IMR-90 (cell line): ENCODE measurements around the gene EIF4G3. TPM values are rescaled to one million over a fixed set of nuclear protein-coding genes. Genes with fewer than 3 reads are reported as not detected.

Experiments
- ATAC-seq: fragments of 200-7000 bp; cut with Tn5 transposase; 2 replicates; pipeline ENCODE4 v1.9.1; 2020; ENCODE audit warnings: low read depth, mild to moderate bottlenecking, moderate library complexity
- BruUV-seq: library from RNA; stranded (reverse); fragments of 400-500 nt; replicated peaks from 2 replicates; lab custom pipeline; 2021; lab: Mats Ljungman, UMichigan
- CTCF ChIA-PET: fragments of 300-600 bp; formaldehyde crosslinking; extraction: SDS; loops from one replicate; lab custom pipeline; 2021; ENCODE audit warnings: antibody characterized with exemption; lab: Yijun Ruan, JAX
- POLR2A ChIA-PET: fragments of 300-600 bp; sonication (Branson Sonifier 250); formaldehyde crosslinking; loops from one replicate; lab custom pipeline; 2022; ENCODE audit warnings: antibody characterized with exemption; ENCODE audit not compliant: unreplicated experiment; lab: Charles Lee
- DNase-seq: peaks from one replicate; pipeline ENCODE4 v3.0.0; 2013
- H2AFZ ChIP-seq: replicated peaks from 2 replicates; pipeline ENCODE3; 2013; ENCODE audit warnings: low read length, mild to moderate bottlenecking; ENCODE audit not compliant: poor library complexity
- H2AK5ac ChIP-seq: 2 replicates; pipeline ENCODE4 v1.6.1; 2013; ENCODE audit warnings: low read depth, low read length, inconsistent platforms
- H2AK9ac ChIP-seq: replicated peaks from 2 replicates; pipeline ENCODE3; 2013; ENCODE audit warnings: mild to moderate bottlenecking, low read depth, low read length, moderate library complexity; ENCODE audit not compliant: poor library complexity
- H2BK120ac ChIP-seq: 2 replicates; pipeline ENCODE4 v1.6.1; 2013; ENCODE audit warnings: low read depth, low read length, inconsistent platforms
- H2BK15ac ChIP-seq: 3 replicates; pipeline ENCODE4 v1.6.1; 2013; ENCODE audit warnings: low read depth, low read length, inconsistent platforms
- H2BK20ac ChIP-seq: 2 replicates; pipeline ENCODE4 v1.6.1; 2013; ENCODE audit warnings: low read depth, mild to moderate bottlenecking, inconsistent platforms, low read length, moderate library complexity
- H2BK5ac ChIP-seq: 2 replicates; pipeline ENCODE4 v1.6.1; 2013; ENCODE audit warnings: mild to moderate bottlenecking, low read depth, low read length, inconsistent platforms; ENCODE audit not compliant: poor library complexity, severe bottlenecking
- H3K14ac ChIP-seq: replicated peaks from 2 replicates; pipeline ENCODE4 v1.6.1; 2013; ENCODE audit warnings: low read depth, low read length, inconsistent platforms
- H3K18ac ChIP-seq: 2 replicates; pipeline ENCODE4 v1.6.1; 2013; ENCODE audit warnings: low read depth, low read length, control low read depth
- H3K23ac ChIP-seq: 2 replicates; pipeline ENCODE4 v1.6.1; 2013; ENCODE audit warnings: low read depth, low read length, inconsistent platforms
- H3K27ac ChIP-seq: 2 replicates; pipeline ENCODE4 v1.5.1; 2013; ENCODE audit warnings: mild to moderate bottlenecking, control low read depth, low read length; ENCODE audit not compliant: insufficient read depth
- H3K27me3 ChIP-seq: 2 replicates; pipeline ENCODE4 v1.6.1; 2013; ENCODE audit warnings: low read length; ENCODE audit not compliant: control insufficient read depth, insufficient read depth
- H3K36me3 ChIP-seq: 2 replicates; pipeline ENCODE4 v1.6.1; 2013; ENCODE audit warnings: low read length, mixed read lengths; ENCODE audit not compliant: control insufficient read depth, insufficient read depth
- H3K4ac ChIP-seq: 2 replicates; pipeline ENCODE4 v1.6.1; 2013; ENCODE audit warnings: low read depth, low read length, inconsistent platforms
- H3K4me1 ChIP-seq: 2 replicates; pipeline ENCODE4 v1.6.1; 2013; ENCODE audit warnings: low read length, mixed read lengths; ENCODE audit not compliant: control insufficient read depth, insufficient read depth
- H3K4me2 ChIP-seq: 2 replicates; pipeline ENCODE4 v1.6.1; 2013; ENCODE audit warnings: low read depth, mild to moderate bottlenecking, control low read depth, low read length, moderate library complexity
- H3K4me3 ChIP-seq: 2 replicates; pipeline ENCODE4 v1.5.1; 2013; ENCODE audit warnings: low read depth, mild to moderate bottlenecking, control low read depth, low read length, moderate library complexity; ENCODE audit not compliant: insufficient read depth
- H3K56ac ChIP-seq: 2 replicates; pipeline ENCODE4 v1.6.1; 2013; ENCODE audit warnings: low read length, inconsistent platforms; ENCODE audit not compliant: insufficient read depth; ENCODE audit errors: extremely low read depth
- H3K79me1 ChIP-seq, 2 experiments: 2 replicates each; pipeline ENCODE4 v1.6.1; 2013; ENCODE audit warnings: low read length in 2 of 2, inconsistent platforms in 1 of 2, low read depth in 1 of 2
- H3K9ac ChIP-seq: 2 replicates; pipeline ENCODE4 v1.6.1; 2013; ENCODE audit warnings: low read depth, low read length, control low read depth
- H3K9me1 ChIP-seq: 2 replicates; pipeline ENCODE4 v1.6.1; 2013; ENCODE audit warnings: low read length, inconsistent platforms; ENCODE audit not compliant: insufficient read depth
- H3K9me3 ChIP-seq: 2 replicates; pipeline ENCODE4 v1.6.1; 2013; ENCODE audit warnings: low read length; ENCODE audit not compliant: control insufficient read depth, insufficient read depth
- H4K20me1 ChIP-seq: 2 replicates; pipeline ENCODE4 v1.6.1; 2013; ENCODE audit warnings: low read length, inconsistent platforms; ENCODE audit not compliant: insufficient read depth
- H4K5ac ChIP-seq: 2 replicates; pipeline ENCODE4 v1.6.1; 2013; ENCODE audit warnings: mild to moderate bottlenecking, low read depth, low read length, control low read depth
- H4K8ac ChIP-seq, 2 experiments: 2 replicates each; pipeline ENCODE4 v1.6.1; 2013; ENCODE audit warnings: low read depth in 2 of 2, low read length in 2 of 2, control low read depth in 1 of 2, inconsistent platforms in 1 of 2
- H4K91ac ChIP-seq: 2 replicates; pipeline ENCODE4 v1.6.1; 2013; ENCODE audit warnings: low read depth, low read length, inconsistent platforms; ENCODE audit not compliant: insufficient read depth
- RCOR1 ChIP-seq: IDR thresholded peaks from 2 replicates; pipeline ENCODE4 v1.6.1; 2012; ENCODE audit warnings: mild to moderate bottlenecking, low read length, improper control_type of control experiment; ENCODE audit not compliant: insufficient replicate concordance
- WGBS, 2 experiments: methylation state at CpG; one replicate each; pipeline versions ENCODE4 v1.1.5 to v1.1.7; 2013; ENCODE audit warnings: missing lambda C conversion rate in 2 of 2; ENCODE audit not compliant: insufficient read length in 1 of 2; ENCODE audit errors: extremely low coverage in 2 of 2; 5-methylcytosine and 5-hydroxymethylcytosine counted together
- dilution Hi-C: fragments of 300-500 bp; cut with HindIII; formaldehyde crosslinking; loops from one replicate; pipeline ENCODE4 v1.14.3; 2018; ENCODE audit warnings: low sequenced_read_pairs; ENCODE audit not compliant: unreplicated experiment
- in situ Hi-C: fragments of 300-500 bp; cut with MboI; formaldehyde crosslinking; loops from 3 replicates; pipeline ENCODE4 v1.14.3; 2019; ENCODE audit warnings: low sequenced_read_pairs, inconsistent platforms, mixed read lengths
- intact Hi-C: fragments of 100-400 bp; cut with micrococcal nuclease; formaldehyde crosslinking; loops from 2 replicates; pipeline ENCODE4 v1.10.0; 2022
- polyA plus RNA-seq, 3 experiments: library from polyadenylated mRNA; depleted of rRNA; stranded (reverse); fragments of >200 nt; gene quantifications; 2 replicates each; pipeline ENCODE4 v1.2.3, GENCODE V29; 2012; ENCODE audit warnings: low replicate concordance in 1 of 3
- total RNA-seq: library from RNA; depleted of rRNA; stranded (reverse); fragments of >200 nt; gene quantifications from 2 replicates; pipeline ENCODE4 v1.2.3, GENCODE V29; 2012

Gene EIF4G3
- total and polyA plus RNA-seq, 2 of the 4 experiments (the other 2 are of a cell fraction), result 25.8 to 49.2 TPM

DNA sequence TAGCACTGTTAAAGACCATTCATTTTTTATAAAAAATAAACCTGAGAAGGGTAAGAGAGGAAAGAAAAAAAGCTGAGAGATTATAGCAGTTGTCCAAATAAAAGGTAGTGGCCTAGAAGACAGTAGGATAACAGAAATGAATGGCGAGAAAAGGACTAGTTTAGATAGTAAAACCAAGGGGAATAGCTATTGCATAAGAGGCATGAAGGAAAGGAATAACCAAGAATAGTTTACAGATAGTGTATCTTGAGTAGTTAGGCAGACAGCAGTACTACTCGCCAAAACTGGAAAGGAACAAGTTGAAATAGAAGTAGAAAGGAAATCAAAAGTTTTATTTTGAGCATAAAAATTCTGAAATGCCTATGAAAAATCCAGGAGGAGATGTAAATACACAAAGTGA is 70.5 kb downstream of the EIF4G3 start:
- Histone ChIP-seq H2AFZ (no peak overlapping the region), H2BK5ac (no peak overlapping the region), H3K18ac (no peak overlapping the region), H2BK120ac (no peak overlapping the region), H3K9me1 (0 out of 2 replicates have a peak, but pooled peaks cover 3% of the 10 kb centered on the region), H3K4me2 (no peak overlapping the region), H3K9ac (no peak overlapping the region), H4K8ac (no peak overlapping the region), H2AK9ac (no peak overlapping the region), H3K56ac (no peak overlapping the region), H3K36me3 (peaks cover 7% of the 10 kb centered on the region), H3K27ac (no peak overlapping the region), H3K4me3 (no peak overlapping the region), H3K79me1 (peaks cover 20 to 50% of the 10 kb centered on the region in 2 experiments), H3K9me3 (no peaks in the 10 kb centered on the region), H4K5ac (no peak overlapping the region), H3K23ac (no peak overlapping the region), H3K4me1 (no peaks in the 10 kb centered on the region), H4K20me1 (peaks cover 6% of the 10 kb centered on the region; the same call in 1 of the 2 replicates), H2BK15ac (no peak overlapping the region), H3K4ac (no peak overlapping the region), H4K91ac (no peak overlapping the region), H2BK20ac (no peak overlapping the region), H3K14ac (no peak overlapping the region), H3K27me3 (no peaks in the 10 kb centered on the region), H2AK5ac (no peak overlapping the region)
- TF ChIP-seq RCOR1, result no peak
- in situ Hi-C loops (no loop called here), intact Hi-C loops (no loop called here), dilution Hi-C loops (no loop called here)
- CTCF ChIA-PET, result interaction anchor here (0.6 kb wide), 2 partner anchors 8 to 117 kb away, joined by 5 read pairs; no protein-coding TSS in a partner anchor
- no peak for ATAC-seq
- no TSS peak for BruUV-seq
- DNase-seq, result no peak
- WGBS, 2 experiments, result 100% methylated on average over 1 of the region's 2 CpGs; no CpG with 5 or more reads in 1 of the 2 experiments
- POLR2A ChIA-PET, result no interaction called here
